NCI-H2029 (cell line): ENCODE results near the gene DOCK1.

Source experiments
- DNase-seq: peaks from one replicate; lab custom pipeline; 2025; lab: John Stamatoyannopoulos, UW

DOCK1 gene

GRCh38 chr10:127424594-127425264, 519.5 kb downstream of the DOCK1 start:
- DNase-seq = no peak

- DNase-seq = no peak
Observed at GRCh38 chr10:127426746-127427145, 521.5 kb downstream of the DOCK1 start.

- DNase-seq = no peak
Observed at GRCh38 chr10:127427926-127428325, 522.7 kb downstream of the DOCK1 start.

- DNase-seq = no peak
Observed at GRCh38 chr10:127428385-127428980, 523.3 kb downstream of the DOCK1 start.

GRCh38 chr10:127429601-127430312, 524.5 kb downstream of the DOCK1 start:
- no peak for DNase-seq

- no peak for DNase-seq
Observed at GRCh38 chr10:127431525-127431924, 526.3 kb downstream of the DOCK1 start.

GRCh38 chr10:127434006-127434405, 528.8 kb downstream of the DOCK1 start:
- DNase-seq = no peak

- DNase-seq = no peak
Observed at GRCh38 chr10:127435246-127435645, 530.0 kb downstream of the DOCK1 start.

GRCh38 chr10:127440371-127440770, 535.1 kb downstream of the DOCK1 start:
- DNase-seq = no peak

- DNase-seq = no peak
Observed at GRCh38 chr10:127441350-127442219, 536.4 kb downstream of the DOCK1 start.

GRCh38 chr10:127442220-127442525, 536.9 kb downstream of the DOCK1 start:
- no peak for DNase-seq

- DNase-seq = no peak
Observed at GRCh38 chr10:127444155-127444554, 538.9 kb downstream of the DOCK1 start.

GRCh38 chr10:127447197-127447596, 542.0 kb downstream of the DOCK1 start:
- no peak for DNase-seq

GRCh38 chr10:127449490-127449889, 544.3 kb downstream of the DOCK1 start:
- peak; percentile 24 for DNase-seq

GRCh38 chr10:127450644-127451043, 545.4 kb downstream of the DOCK1 start:
- DNase-seq = peak; percentile 39

GRCh38 chr10:127451628-127452027, 546.4 kb downstream of the DOCK1 start:
- no peak for DNase-seq

GRCh38 chr10:127452568-127452967, 547.3 kb downstream of the DOCK1 start:
- no peak for DNase-seq

- DNase-seq = no peak
Observed at GRCh38 chr10:127453706-127454105, 548.5 kb downstream of the DOCK1 start.

GRCh38 chr10:127456122-127456521, 550.9 kb downstream of the DOCK1 start:
- no peak for DNase-seq

- no peak for DNase-seq
Observed at GRCh38 chr10:127458016-127458810, 553.0 kb downstream of the DOCK1 start.

- DNase-seq = no peak
Observed at GRCh38 chr10:127458829-127459228, 553.6 kb downstream of the DOCK1 start.

GRCh38 chr10:127459918-127460317, 554.7 kb downstream of the DOCK1 start:
- no peak for DNase-seq
